Cerebellar cortex (tissue), 1 donor: ENCODE data around the gene PRR30.
"Not testable (repeated sequence)": the region's sequence is repeated elsewhere in the genome, so short reads cannot be mapped to it uniquely, and the experiment has no call there.

Source experiments
- DNase-seq: peaks from one replicate; pipeline ENCODE4 v3.0.0-alpha.2; 2015; ENCODE audit warnings: low spot score

The PRR30 gene

DNA sequence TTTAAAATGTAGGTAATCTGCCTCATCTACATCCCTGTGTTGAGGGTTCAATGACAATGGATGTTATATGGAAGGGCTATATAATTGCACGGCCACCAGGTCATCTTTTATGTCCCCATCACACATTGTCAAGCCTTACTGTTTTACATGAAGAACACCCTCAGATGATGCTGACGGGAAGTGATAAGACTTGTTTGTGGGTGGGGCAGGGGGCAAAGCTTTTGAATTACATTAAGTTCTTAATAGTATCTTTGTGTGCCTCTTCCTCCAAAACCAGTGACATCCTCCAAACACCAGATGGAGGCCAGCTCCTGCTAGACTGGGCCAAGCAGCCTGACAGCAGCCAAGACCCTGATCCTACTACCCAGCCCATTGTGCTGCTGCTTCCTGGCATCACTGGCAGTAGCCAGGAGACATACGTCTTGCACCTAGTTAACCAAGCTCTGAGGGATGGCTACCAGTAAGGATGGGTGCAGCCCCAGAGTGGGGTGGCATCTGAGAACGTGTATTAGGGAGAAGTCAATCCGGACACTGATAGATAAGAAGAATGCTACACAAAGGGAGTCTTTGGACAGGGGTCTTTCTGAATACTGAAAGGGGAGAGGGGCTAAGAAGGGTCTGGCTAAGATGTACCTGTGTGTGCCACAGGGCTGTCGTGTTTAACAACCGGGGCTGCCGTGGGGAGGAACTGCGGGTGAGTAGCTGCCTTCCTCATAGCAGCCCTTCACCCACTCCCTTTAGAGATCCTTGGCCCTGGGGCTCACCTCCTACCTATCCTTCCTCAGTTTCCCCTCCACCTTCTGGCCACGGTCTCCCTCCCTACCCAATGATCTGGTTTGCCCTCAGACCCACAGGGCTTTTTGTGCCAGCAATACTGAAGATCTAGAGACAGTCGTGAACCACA, 10.3 kb downstream of the PRR30 start:
- no peak for DNase-seq

- DNase-seq = no peak
Observed at GRCh38 chr2:27127883-27128667, 11.1 kb downstream of the PRR30 start.

DNA sequence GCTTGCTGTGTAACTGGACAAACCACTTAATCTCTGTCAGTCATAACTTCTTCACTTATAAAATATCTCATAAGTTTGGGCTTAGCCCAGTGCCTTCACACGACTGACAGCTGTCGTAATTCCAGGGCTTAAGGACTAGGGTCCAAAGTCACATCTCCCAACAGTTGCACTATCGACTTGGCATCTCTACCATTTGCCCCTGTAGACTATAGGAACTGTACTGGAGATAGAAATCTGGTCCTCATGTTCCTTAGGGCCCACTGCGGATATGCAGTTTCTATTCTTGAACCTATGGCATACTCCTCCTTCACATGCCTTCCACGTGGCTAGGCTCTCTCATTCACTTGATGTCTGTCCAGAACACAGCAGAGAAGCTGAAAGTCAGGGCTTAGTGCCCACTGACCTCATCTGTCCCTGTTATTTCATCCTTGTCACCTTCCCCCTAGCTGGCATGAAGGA, 12.9 kb downstream of the PRR30 start:
- DNase-seq = no peak

- no peak for DNase-seq
Observed at GRCh38 chr2:27125104-27125503, 14.1 kb downstream of the PRR30 start.

GRCh38 chr2:27123302-27124150, 15.7 kb downstream of the PRR30 start, which contains the start of gene ABHD1:
ABHD1 (plus strand) TSS chr2:27123815; CDS start chr2:27123949, 134 bp downstream.
- DNase-seq = peak; percentile 54

- DNase-seq = no peak
Observed at GRCh38 chr2:27122791-27123190, 16.4 kb downstream of the PRR30 start.

DNA sequence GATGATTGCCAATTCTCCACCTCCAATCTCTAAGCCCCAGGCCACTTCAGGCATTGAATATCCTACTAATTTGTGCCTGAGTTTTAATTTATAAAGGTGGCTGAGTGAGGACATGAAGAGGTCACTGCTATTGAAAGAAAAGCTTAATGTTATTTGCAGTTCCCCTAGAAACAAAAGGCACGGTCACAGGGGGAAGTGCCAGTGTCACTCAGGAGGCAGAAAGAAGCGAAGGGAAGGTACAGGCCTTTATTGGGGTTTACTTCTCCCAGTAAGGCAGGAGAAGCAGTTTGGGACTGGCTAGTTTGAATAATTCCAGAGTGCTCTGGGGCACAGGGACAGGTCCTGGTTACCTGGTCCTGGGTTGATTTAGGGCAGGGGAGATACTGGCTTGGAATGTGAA, 17.3 kb downstream of the PRR30 start:
- no peak for DNase-seq

DNA sequence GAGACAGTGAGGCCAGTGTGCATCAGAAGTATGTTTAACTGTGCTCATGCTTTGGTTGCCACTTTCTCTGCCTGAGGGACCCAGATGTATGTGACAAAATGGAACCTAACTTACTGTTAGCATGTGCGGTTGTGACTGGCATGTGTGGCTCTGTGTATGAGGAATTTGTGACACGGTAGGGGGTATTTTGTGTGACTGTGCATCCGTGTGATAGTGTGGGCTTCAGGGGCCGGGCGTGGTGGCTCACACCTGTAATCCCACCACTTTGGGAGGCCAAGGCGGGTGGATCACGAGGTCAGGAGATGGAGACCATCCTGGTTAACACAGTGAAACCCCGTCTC, 19.9 kb downstream of the PRR30 start:
- DNase-seq = not testable (repeated sequence)

- peak; percentile 55 for DNase-seq
Observed at GRCh38 chr2:27118525-27119329, 20.5 kb downstream of the PRR30 start, which contains the start of gene CGREF1. CGREF1 (minus strand) TSS chr2:27119128; CDS start chr2:27104366, 14,762 bp downstream.

DNA sequence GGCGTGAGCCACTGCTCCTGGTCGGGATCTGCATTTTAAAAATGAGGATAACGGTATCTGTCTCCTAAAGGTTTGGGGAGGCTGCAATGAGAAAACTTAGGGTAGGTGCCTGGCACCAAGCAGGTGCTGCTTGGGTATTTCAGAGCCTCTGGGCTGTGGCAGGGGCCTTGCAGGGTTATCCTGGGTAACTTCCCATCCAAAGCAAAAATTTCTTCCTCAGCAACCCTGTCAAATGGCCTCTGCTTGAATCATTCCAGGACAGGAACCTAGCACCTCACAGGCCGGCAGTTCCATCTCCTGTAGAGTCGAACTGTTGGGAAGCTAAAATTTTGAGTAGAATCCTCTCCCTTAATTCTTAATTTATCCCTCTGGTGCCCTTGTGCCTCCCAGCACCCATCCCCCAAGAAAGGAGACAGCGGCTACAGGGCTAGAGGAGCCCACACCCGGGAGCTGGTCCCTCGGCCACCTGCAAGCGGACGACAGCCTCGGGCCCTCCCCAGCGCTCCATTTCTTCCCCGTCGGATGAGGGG, 21.1 kb downstream of the PRR30 start:
- peak; percentile 49 for DNase-seq

DNA sequence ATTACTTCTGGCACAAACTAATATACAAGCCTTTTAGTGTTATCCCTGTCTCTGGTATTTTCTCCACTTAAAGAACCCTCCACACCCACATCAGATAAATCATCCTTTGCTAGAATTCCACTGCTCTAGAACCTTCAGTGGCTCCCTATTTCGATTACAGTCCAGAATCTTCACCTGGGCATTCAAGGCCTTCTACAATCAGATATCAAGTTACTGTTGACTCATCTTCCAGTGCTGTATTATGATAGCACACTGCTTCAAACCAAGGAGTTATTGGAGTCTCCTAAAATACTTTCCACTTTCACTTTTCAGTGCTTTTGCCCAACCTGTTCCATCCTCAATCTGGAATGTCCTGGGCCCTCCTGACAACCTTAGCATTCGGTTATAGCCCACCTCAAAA, 23.7 kb downstream of the PRR30 start:
- no peak for DNase-seq

DNA sequence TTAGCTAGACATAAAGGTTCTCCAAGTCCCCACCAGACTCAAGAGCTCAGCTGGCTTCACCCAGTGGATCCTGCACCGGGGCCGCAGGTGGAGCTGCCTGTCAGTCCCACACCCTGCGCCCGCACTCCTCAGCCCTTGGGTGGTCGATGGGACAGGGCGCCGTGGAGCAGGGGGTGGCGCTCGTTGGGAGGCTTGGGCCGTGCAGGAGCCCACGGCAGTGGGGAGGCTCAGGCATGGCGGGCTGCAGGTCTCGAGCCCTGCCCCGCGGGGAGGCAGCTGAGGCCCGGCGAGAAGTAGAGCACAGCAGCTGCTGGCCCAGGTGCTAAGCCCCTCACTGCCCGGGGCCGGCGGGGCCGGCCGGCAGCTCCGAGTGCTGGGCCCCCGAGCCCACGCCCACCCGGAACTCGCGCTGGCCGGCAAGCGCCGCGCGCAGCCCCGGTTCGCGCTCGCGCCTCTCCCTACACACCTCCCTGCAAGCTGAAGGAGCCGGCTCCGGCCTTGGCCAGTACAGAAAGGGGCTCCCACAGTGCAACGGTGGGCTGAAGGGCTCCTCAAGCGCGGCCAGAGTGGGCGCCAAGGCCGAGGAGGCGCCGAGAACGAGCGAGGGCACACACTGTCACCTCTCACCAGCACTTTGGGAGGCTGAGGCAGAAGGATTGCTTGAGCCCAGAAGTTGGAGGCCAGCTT, 27.7 kb downstream of the PRR30 start:
- DNase-seq = not testable (repeated sequence)

GRCh38 chr2:27110603-27111352, 28.4 kb downstream of the PRR30 start:
- DNase-seq = not testable (repeated sequence)

- DNase-seq = no peak
Observed at GRCh38 chr2:27109083-27109482, 30.1 kb downstream of the PRR30 start.

DNA sequence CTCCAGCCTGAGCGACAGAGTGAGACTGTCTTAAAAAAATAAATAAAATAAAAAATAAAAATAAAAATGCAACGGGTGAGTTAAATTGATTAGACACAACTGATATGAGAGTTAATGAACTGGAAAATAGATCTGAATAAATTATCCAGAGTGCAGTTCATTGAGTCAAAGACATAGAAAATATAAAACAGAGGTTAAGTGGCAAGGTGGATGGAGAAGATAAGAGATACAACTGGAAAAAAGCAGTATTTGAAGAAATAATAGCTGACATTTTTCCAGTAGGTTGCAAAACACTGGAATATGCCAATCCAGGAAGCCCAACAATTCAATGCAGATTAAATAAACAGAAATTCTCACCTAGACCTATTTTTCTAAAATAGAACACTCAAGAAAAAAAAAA, 31.0 kb downstream of the PRR30 start:
- no peak for DNase-seq

- DNase-seq = no peak
Observed at GRCh38 chr2:27105981-27106380, 33.2 kb downstream of the PRR30 start.

DNA sequence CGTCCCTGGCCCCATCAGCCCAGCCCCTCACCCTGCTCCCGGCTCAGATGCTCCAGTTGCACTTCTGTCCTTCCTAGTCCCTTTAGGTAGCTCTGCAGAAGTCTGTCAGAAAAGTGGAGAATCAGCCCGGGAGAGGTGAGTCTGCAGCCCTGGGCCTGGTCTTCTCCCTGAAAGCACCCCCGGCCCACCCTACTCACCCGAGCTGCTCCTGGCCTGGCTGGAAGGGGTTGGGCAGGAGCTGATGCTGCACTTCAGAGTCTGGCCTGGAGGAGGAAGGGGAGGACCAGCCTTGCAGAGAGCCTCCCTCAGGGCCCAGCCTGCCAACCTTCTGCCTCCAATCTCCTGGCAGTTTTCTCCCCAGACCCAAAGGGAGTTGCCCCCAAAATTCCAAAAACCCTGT, 36.9 kb downstream of the PRR30 start:
- DNase-seq = no peak

DNA sequence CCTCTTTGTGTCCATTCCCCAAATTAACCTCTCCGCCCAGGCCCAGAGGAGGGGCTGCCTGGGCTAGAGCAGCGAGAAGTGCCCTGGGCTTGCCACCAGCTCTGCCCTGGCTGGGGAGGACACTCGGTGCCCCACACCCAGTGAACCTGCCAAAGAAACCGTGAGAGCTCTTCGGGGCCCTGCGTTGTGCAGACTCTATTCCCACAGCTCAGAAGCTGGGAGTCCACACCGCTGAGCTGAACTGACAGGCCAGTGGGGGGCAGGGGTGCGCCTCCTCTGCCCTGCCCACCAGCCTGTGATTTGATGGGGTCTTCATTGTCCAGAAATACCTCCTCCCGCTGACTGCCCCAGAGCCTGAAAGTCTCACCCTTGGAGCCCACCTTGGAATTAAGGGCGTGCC, 39.2 kb downstream of the PRR30 start:
- no peak for DNase-seq

- DNase-seq = no peak
Observed at GRCh38 chr2:27099334-27099955, 39.8 kb downstream of the PRR30 start.
